ENCODE data around the gene FBLN2.

FBLN2 gene

DNA sequence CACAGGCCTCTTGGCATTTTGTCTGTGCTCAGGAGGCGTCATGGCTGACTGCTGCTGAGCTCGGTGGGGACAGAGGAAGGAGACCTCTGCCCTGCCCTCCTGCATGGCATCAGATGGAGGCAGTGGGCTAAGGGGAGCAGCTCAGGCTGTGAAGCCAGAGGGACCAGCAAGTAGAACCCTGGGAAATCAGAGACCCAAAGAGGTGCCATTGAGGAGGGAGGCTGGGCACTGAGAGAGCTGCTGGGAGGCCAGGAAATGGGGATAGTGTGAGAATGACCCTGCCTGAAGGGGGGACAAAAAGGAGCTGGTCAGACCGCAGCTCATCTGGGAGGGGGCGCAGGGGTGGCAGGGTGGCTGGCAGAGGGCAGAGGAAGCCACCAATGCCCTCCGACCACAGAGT, 136.8 kb downstream of the FBLN2 start:
- TF ChIP-seq, protein P1, sequence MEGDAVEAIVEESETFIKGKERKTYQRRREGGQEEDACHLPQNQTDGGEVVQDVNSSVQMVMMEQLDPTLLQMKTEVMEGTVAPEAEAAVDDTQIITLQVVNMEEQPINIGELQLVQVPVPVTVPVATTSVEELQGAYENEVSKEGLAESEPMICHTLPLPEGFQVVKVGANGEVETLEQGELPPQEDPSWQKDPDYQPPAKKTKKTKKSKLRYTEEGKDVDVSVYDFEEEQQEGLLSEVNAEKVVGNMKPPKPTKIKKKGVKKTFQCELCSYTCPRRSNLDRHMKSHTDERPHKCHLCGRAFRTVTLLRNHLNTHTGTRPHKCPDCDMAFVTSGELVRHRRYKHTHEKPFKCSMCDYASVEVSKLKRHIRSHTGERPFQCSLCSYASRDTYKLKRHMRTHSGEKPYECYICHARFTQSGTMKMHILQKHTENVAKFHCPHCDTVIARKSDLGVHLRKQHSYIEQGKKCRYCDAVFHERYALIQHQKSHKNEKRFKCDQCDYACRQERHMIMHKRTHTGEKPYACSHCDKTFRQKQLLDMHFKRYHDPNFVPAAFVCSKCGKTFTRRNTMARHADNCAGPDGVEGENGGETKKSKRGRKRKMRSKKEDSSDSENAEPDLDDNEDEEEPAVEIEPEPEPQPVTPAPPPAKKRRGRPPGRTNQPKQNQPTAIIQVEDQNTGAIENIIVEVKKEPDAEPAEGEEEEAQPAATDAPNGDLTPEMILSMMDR (conservative IDR thresholded peaks at IDR 0.05; ENCODE audit: low read depth): no peak
- ChIA-PET CTCF (interaction anchor here (0.7 kb wide), 1 partner anchor 61 kb away, joined by 3 read pairs; no protein-coding TSS in a partner anchor), POLR2A (ENCODE audit: low non-redundant PET) (no interaction called here)
- H3K27ac ChIP-seq: no peak overlapping the region
- DNase-seq (ENCODE audit: low spot score): no peak

DNA sequence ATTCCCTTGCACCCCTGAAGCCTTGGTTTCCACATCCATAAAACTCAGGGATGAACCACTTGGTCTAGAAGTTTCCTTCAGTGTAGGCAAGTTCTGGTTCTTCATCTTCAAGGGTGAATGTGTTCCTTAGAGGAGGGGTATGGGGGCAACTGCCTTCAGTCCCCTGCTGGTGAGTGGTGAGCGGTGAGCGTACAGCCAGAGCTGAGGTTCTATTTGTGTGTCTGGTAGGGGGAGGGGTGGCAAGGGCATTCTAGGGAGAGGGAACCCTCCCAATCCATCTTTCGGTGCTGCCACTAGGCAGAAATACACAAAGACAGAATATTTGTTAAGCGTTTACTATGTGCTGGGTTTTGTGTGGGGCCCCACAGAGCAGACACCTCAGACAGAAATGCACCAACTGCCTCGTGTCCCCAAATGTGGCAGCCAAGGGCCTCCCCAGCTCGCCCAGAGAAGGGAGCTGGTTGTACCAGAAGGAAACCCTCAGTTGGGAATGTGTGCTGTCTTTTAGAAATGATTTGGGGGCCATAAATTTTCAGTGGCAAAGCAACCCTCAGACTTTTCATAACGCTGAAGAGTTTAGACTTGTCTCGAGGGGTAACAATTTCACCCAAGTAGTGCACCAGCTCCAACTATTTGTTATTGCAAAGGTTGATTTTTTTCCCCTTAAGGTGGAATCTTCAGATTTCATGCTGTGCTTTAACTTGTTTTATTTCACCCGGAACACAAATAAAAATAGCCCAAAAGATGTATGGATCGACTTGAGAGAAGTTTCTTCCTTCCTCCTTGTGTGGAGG, 137.6 kb downstream of the FBLN2 start:
- ChIA-PET CTCF (no interaction called here), POLR2A (ENCODE audit: low non-redundant PET) (no interaction called here)
- H3K27ac ChIP-seq: no peak overlapping the region
- TF ChIP-seq, protein P1 (conservative IDR thresholded peaks at IDR 0.05; ENCODE audit: low read depth): no peak
- DNase-seq (ENCODE audit: low spot score): no peak

- TF ChIP-seq, protein P1 (conservative IDR thresholded peaks at IDR 0.05; ENCODE audit: low read depth): no peak
- ChIA-PET CTCF (interaction anchor here (0.6 kb wide), 1 partner anchor 10 kb away, joined by 11 read pairs; no protein-coding TSS in a partner anchor), POLR2A (ENCODE audit: low non-redundant PET) (no interaction called here)
- no peak overlapping the region for H3K27ac ChIP-seq
- no peak for DNase-seq (ENCODE audit: low spot score)
Observed at GRCh38 chr3:13687517-13687943, 138.6 kb downstream of the FBLN2 start.

Data from RWPE1 (cell line).